SK-N-MC (cell line): Measurements from ENCODE around the gene SMOC1.

Experiments used
- EZH2 ChIP-seq: fragments of 200-600 bp; sonication (generic); IDR thresholded peaks from one replicate; pipeline ENCODE4 v1.6.1; 2017; ENCODE audit warnings: antibody characterized with exemption
- POLR2AphosphoS5 ChIP-seq: IDR thresholded peaks from 2 replicates; pipeline ENCODE4 v1.6.1; 2012; ENCODE audit warnings: mild to moderate bottlenecking, low read depth, low read length, borderline replicate concordance

DNA sequence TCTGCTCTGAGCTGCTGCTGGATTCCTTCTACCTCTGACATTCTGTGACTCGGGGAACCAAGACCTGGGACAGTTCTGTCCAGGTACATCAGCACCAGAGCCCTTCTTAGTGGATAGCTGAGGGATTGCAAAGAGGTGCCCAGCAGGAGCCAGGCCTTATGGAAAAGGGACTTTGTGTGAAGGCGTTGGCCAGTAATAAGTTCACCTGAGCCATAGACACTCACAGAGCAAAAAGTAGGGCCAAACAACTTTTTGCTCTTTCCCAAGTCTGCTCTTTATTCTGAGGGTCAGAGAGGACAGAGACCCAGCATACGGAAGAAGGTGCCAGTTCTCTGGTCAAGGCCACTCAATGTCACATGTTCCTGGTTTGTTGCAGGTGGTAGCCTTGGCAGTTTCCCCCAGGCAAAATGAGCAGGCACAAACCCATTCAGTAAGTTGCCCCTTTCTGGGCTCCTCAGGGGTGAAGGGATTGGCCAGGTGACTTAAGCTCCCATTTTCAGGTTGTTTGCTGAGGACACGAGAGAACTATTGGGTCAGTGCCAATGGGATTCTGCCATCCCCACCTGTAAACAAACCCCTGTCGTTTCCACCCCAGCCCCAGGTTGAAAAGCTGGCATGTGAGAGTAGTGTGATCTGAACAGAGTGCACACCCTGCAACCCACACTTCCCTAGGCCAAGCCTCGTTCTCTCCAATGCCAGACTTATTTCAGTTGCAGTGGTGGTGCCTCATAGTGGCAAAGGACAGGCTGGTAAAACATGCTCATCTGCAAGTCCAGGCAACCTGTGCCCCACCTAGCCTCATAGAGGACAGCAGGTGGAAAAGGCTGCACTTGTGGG lies 150.3 kb downstream of the SMOC1 start:
- TF ChIP-seq POLR2AphosphoS5: no peak
- TF ChIP-seq EZH2: no peak
